ELR (cell line): ENCODE results near the gene SMIM36.
"Not testable (repeated sequence)": the region's sequence is repeated elsewhere in the genome, so short reads cannot be mapped to it uniquely, and the experiment has no call there.

Experiments
- DNase-seq: peaks from one replicate; pipeline ENCODE4 v3.0.0-alpha.2; 2015; ENCODE audit warnings: low read depth

The SMIM36 gene

GRCh38 chr17:55454906-55455474, 56.3 kb downstream of the SMIM36 start:
- peak; percentile 86 for DNase-seq

GRCh38 chr17:55453839-55454557, 57.3 kb downstream of the SMIM36 start:
- DNase-seq = no peak

DNA sequence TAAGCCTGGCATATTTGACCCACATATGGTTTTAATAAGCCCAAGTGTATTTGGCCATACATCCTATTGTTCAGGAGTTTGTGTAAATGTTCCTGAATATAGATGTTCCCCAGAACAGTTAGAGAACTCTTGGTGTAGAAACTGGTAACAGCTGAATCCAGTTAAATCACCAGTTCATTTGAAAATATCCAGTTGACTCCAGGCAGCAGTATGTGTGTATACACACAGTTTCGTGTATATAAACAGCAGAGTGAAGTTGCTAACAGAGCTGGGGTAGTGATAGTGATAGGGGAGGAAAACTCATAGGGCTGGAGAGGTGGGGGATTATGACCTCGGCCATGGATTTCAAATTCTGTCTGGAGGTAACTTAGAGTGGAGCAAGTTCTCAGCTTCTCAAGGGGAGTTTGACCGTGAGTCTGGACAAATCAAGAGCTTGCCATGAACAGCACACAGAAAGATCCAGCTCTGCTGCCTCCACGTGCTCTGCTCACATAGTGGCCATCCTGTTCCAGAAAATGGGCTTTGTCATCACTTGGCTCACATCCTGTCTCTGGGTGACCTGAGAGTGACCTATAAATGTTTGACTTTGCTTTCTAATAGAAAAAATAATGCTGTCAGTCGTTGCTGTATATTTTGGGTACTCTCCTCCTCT, 59.0 kb downstream of the SMIM36 start:
- peak; percentile 85 for DNase-seq

GRCh38 chr17:55451758-55452138, 59.5 kb downstream of the SMIM36 start:
- DNase-seq = no peak

DNA sequence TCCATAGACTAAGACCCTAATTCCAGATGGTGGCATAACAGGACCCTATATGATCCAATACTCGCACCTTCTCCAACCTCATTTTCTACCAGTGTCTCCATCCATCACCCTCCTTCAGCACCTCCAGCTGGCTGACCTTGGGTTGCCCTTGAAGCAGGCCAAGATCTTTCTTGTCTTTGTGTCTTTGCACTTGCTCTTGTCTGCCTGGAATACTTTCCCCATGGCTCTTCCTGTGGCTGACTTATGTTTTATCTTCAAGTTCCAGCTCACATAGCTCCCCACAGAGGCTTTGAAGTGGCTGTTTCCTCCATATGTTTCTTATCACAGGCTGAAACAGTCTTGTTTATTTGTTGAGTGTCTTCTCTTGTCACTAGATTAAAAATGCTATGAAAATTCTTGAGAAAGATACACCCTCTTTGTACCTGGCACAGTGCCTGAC, 60.0 kb downstream of the SMIM36 start:
- no peak for DNase-seq

DNA sequence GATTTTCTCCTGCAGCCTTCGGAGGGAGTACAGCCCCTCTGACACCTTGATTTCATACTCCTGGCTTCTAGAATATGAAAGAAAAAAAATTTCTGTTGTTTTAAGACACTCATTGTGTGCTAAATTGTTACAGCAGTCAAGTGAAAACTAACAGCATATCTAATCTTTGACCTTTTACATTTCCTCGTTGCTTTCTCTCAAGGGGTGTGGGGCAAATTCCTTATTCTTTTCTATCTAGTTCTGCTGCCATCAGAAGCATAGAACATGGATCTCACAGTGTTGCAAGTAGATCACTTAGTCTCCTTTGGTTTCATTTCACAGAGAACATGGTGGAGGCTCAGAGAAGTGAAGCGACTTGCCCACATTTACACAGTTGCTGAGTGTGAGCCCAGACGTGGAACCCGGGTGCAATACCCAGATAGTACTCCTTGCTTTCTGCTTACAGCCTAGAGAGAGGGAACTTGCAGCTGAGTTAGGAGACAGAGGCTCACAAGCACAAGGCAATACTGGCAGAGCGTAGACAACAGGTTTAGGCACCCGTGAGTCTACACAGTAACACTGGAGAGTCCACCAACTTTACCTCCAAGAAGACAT, 60.9 kb downstream of the SMIM36 start:
- no peak for DNase-seq

DNA sequence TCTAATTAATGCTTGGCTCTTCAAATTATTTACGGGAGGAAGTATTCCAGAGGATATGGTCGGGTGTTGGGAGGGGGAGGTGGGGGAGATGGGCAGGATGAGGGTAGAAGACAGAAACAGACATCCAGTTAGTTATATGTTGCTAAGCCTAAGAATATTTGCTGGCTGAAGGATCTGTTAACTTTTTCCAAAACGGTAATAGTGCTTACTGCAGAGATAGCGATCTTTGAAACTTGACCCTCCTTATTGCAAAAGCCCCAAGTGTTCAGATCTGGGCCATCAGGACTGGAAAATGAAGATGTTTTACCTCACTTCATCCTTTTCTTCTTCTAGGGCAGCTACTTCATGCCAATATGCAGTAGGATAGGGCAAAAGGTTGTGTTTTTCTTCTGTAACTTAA, 62.6 kb downstream of the SMIM36 start:
- peak; percentile 47 for DNase-seq

DNA sequence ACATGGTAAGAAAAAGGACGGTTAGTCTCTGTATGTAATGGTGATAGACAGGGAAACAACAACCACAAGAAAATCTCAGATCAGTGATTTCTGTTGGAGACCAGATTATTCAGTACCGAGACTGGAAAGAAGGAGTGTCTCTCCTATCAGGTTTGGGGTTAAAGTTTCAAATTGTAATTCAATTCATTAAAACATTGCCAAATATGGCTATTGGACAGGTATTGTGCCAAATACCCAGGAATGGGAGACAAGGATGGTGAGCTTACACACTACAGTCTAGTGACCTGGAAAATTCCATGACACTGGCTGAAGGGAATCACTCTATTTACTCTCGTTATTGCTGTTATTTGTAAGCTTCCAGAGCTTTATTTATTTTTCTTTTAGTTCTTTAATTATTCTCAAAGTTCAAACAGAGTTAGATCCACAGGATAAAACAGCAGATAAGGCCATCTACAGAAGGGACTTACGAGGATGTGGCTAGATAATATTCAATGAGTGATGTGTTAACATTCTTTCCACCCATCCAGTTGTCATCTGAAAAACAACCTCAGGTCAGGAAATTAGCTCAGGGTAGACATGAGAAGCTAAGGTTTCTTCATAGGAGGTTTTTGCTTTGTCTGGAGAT, 64.6 kb downstream of the SMIM36 start:
- no peak for DNase-seq

DNA sequence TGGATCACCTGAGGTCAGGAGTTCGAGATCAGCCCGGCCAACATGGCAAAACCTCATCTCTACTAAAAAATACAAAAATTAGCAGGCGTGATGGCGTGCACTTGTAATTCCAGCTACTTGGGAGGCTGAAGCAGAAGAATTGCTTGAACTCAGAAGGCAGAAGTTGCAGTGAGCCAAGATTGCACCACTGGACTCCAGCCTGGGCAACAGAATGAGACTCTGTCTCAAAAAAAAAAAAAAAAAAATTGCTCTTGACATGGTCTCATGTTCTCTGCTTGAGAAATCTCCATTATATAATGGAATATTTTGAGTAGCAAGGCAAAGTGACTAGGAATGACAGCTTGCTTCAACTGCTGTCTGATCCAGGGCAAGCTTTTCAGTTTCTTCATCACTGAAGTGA, 65.2 kb downstream of the SMIM36 start:
- DNase-seq = not testable (repeated sequence)

DNA sequence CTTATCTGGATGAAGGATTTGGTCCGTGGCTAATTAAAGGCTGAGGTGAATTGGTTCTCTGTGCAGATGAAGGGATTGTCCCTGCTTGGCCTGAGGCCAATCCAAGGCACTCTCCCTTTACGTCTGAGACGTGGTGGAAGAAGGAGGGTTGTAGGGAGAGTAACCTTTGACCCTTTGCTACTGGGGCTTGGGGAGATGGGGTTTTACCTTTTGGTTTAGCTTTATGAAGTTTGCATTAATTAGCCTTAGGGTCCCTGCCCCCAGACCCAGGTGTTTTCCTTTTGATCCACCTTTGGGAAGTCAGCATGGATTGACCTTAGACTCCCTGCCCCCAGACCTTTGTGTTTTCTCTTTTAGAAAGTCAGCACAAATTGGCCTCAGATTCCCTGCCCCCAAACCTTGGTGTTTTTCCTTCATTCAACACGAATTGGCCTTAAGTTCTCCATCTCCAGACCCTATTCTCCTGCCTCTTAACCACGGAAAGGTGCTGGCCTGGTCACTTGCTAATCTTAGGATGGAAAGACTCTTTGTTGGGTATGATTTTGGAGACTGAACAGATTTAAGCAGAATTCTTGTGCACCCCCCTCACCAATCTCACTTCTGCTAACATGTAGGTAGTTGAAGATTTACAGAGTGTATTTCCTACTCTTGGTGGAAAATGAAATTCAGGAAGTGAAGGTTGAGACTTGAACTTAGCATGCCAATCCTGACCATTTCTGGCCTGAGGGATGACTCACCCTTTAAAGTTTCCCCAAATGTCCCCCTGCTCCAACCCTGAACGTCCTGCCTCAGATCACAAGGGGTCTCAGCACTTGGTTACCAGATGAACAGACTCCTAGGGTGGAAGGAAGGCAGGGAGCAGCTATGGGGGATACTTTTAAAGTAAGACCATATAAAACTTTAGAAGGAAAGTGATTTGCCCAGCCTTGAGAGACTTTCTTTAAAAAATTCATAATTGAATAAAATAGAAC, 66.5 kb downstream of the SMIM36 start:
- DNase-seq = peak; percentile 49

DNA sequence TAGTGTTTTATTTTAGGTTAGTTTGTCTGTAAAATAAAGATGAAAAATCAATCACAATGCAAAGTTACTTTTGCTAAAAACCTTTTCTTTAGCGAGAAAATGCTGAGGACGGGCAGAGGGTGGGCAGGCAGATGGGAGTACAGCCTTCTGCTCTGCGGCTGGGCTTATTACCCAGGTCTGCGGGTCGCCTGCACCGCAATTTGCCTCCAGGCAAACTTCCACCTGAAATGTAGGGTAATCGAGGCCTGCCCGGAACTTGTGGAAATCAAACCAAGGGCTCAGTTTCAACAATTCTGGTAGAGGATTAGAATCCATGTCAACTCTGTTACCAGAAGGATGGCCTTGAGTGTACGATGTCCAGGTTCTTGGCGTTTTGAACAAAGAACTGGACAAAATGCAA, 67.3 kb downstream of the SMIM36 start:
- no peak for DNase-seq

DNA sequence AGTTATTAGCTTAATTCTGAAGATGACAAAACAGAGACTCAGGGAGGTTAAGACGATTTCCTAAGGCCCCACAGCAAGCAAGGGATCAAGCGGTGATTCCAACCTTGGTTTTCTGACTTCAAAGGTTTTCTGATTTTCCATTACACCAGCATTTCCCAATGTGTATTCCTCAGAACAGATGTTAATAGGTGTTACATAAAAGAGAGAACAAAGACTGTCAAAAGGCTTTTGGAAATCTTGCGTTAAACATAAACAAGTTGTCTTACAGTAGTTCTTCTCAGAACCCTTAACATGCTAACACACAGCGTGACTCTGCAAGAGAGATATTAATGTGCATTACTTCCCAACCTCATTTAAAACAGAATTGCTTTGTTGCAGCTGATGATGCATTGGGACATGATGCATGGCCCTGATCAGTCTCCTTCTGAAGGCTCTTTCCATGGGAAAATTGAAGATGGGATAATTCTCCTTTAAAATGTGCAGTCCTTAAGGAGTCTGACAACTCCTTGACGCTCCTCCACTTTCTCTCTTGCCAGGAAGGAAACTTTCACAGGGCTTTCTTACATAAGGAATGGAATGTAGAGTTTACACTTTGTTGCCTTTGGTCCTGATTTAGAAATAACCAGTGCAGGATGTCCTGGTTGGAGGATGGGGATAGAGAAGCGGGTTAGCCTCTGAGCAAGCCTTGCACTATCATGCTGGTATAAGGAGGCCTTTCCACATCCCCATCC, 68.1 kb downstream of the SMIM36 start:
- no peak for DNase-seq

- no peak for DNase-seq
Measured at GRCh38 chr17:55442462-55442861, 68.8 kb downstream of the SMIM36 start.

GRCh38 chr17:55441544-55441943, 69.7 kb downstream of the SMIM36 start:
- DNase-seq = no peak

DNA sequence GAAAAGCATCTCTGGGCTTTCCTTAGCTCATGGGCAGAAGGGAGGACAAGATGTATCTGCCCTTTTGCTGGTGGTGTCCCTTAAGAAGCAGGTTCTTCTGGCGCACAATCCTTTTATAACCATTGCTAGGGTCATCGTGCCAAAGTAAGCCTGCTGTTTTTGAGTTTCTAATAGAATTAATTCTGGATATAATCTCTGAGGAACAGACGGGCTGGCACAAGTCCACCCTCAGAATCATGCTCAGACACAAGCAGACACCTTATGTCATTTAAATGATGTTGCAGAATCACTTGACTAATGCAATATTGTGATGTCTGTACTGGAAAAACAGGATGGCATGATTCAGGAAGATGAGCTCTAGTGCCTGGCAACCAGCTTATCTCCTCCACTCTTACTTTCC, 70.9 kb downstream of the SMIM36 start:
- no peak for DNase-seq

GRCh38 chr17:55437159-55437605, 74.1 kb downstream of the SMIM36 start:
- no peak for DNase-seq

DNA sequence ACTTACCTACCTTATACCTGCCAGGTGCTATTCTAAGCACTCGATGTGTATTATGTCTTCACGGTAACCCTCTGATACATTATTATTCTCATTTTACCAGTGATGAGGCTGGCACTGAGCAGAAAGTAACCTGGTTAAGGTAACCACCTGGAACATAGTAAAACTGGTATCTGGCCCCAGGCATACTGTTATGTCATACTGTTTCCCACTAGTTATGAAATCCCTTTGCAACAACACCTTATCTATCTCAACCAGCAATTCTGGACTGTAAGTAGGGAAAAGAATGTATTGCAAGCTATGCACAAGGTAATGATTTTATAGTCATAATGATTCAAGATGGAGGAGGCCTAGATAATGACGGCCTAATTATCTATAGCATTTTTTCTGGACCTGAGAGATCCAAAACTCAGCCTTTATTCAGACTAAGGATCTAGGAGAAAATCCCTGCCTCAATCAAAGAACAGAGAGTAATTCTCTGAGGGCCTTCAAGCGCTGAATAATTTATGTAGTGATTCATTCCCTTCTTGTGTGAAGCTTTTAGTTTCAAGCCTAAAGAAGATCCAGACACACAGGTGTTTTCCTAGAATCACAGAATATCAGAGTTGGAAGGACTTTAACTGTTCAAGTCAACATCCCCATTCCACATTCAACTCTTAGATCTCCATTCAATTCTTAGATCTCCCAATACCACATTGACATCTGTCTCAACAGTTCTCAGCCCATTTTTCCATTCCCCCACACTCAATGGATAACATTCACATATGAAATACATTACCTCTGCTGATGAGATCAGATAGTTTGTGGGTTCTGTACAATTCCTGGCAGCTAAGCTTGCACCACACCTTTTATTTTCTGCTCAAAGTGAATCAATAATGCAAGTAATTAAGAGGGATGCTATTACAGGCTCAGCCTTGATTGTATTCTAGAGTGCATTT, 74.8 kb downstream of the SMIM36 start:
- no peak for DNase-seq

GRCh38 chr17:55435408-55435807, 75.8 kb downstream of the SMIM36 start:
- no peak for DNase-seq

DNA sequence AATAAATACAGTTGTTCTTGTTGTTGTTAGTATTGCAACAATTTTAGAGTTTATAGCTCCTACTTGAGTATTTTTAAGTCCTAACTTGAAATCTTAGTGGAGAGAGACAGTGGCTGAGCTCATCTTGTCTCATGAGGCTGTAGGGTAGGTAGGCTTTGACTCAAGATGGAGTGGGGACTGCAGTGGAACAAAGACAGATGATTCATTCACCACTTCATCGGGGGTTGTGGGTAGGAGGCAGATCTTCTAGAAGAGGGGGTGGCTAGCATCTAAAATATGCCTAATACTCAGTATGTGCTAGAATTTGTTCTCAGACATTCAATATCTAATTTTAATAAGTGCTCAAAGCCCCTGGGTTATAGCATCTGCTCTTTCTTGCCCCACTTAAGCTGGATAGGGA, 76.5 kb downstream of the SMIM36 start:
- DNase-seq = peak; percentile 64
